ENCODE data around the gene PNMA8C. TPM values are rescaled to one million over a fixed set of nuclear protein-coding genes. Genes with fewer than 3 reads are reported as not detected.

Gene PNMA8C
- total RNA-seq, 1 experiment from 2014 or later: not detected

DNA sequence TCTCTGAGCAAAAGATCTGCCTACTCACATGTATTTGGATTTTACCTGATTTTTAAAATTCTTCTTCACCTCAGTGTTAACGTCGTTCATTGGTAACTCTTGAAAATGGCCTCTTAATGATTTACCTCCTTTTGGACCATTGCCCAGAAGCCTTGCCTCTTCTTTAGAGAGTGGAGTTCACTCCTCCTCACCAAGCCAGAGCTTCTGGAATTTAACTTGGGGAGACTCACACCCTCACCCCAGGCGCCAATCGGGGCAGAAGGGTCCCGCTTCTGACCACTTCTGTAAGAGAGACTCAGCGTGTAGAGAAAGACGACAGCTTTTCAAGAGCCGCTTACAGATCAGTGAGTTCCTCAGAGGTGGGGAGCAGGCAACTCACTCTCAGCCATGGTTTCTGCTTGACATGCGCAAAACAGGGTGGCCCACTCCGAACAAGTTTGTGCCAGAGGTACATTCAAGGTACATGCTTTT, 2.7 kb downstream of the PNMA8C start:
- no peak overlapping the region for H3K9ac ChIP-seq (ENCODE audit: low read length)
- intact Hi-C loops (cut with micrococcal nuclease): no loop called here
- ChIA-PET CTCF (no interaction called here), POLR2A (ENCODE audit: unreplicated experiment) (no interaction called here)
- H3K9me2 ChIP-seq (replicated peaks; ENCODE audit: low read length): no peaks in the 10 kb centered on the region
- DNase-seq: no peak
- no peak for ATAC-seq
- H3K27me3 ChIP-seq (ENCODE audit: low read length): no peaks in the 10 kb centered on the region
- no peaks in the 10 kb centered on the region for H3F3A ChIP-seq (ENCODE audit: low read length, unreplicated experiment)
- H2AFZ ChIP-seq (ENCODE audit: low read length): no peak overlapping the region
- no peak overlapping the region for H3K4me3 ChIP-seq (ENCODE audit: low read length)
- H3K27ac ChIP-seq (ENCODE audit: low read length): no peak overlapping the region
- H4K20me1 ChIP-seq (ENCODE audit: low read length): no peaks in the 10 kb centered on the region
- TF ChIP-seq EZH2 (IDR thresholded peaks at IDR 0.05; ENCODE audit: low read length, unreplicated experiment) (no peak), EZH2phosphoT487 (IDR thresholded peaks at IDR 0.05; ENCODE audit: borderline replicate concordance, low read length) (no peak)
- TF ChIP-seq, protein P1, sequence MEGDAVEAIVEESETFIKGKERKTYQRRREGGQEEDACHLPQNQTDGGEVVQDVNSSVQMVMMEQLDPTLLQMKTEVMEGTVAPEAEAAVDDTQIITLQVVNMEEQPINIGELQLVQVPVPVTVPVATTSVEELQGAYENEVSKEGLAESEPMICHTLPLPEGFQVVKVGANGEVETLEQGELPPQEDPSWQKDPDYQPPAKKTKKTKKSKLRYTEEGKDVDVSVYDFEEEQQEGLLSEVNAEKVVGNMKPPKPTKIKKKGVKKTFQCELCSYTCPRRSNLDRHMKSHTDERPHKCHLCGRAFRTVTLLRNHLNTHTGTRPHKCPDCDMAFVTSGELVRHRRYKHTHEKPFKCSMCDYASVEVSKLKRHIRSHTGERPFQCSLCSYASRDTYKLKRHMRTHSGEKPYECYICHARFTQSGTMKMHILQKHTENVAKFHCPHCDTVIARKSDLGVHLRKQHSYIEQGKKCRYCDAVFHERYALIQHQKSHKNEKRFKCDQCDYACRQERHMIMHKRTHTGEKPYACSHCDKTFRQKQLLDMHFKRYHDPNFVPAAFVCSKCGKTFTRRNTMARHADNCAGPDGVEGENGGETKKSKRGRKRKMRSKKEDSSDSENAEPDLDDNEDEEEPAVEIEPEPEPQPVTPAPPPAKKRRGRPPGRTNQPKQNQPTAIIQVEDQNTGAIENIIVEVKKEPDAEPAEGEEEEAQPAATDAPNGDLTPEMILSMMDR (conservative IDR thresholded peaks at IDR 0.05; ENCODE audit: low read depth, low read length): no peak
- H3K9me3 ChIP-seq (ENCODE audit: low read length): no peaks in the 10 kb centered on the region
- no TSS peak for BruUV-seq (replicated peaks)
- H3K36me3 ChIP-seq (ENCODE audit: low read depth, low read length): no peaks in the 10 kb centered on the region
- no peak overlapping the region for H3K4me2 ChIP-seq (ENCODE audit: low read length)
- H3K79me2 ChIP-seq (ENCODE audit: low read length): no peaks in the 10 kb centered on the region
- H3K4me1 ChIP-seq (ENCODE audit: insufficient read depth, low read length): no peaks in the 10 kb centered on the region

- Histone ChIP-seq H3K9me3 (ENCODE audit: low read length) (no peaks in the 10 kb centered on the region), H3K9ac (ENCODE audit: low read length) (no peak overlapping the region), H3F3A (ENCODE audit: low read length, unreplicated experiment) (no peaks in the 10 kb centered on the region), H2AFZ (ENCODE audit: low read length) (no peak overlapping the region), H3K9me2 (replicated peaks; ENCODE audit: low read length) (no peaks in the 10 kb centered on the region), H3K27me3 (ENCODE audit: low read length) (no peaks in the 10 kb centered on the region), H3K4me2 (ENCODE audit: low read length) (no peak overlapping the region), H3K4me1 (ENCODE audit: insufficient read depth, low read length) (no peaks in the 10 kb centered on the region), H3K36me3 (ENCODE audit: low read depth, low read length) (no peaks in the 10 kb centered on the region), H4K20me1 (ENCODE audit: low read length) (no peaks in the 10 kb centered on the region), H3K27ac (ENCODE audit: low read length) (no peak overlapping the region), H3K4me3 (ENCODE audit: low read length) (no peak overlapping the region), H3K79me2 (ENCODE audit: low read length) (no peaks in the 10 kb centered on the region)
- TF ChIP-seq, protein P1 (conservative IDR thresholded peaks at IDR 0.05; ENCODE audit: low read depth, low read length): no peak
- TF ChIP-seq EZH2phosphoT487 (IDR thresholded peaks at IDR 0.05; ENCODE audit: borderline replicate concordance, low read length) (no peak), EZH2 (IDR thresholded peaks at IDR 0.05; ENCODE audit: low read length, unreplicated experiment) (no peak)
- ChIA-PET POLR2A (ENCODE audit: unreplicated experiment) (no interaction called here), CTCF (no interaction called here)
- no TSS peak for BruUV-seq (replicated peaks)
- DNase-seq (no peak), ATAC-seq (no peak)
- intact Hi-C loops (cut with micrococcal nuclease): no loop called here
Measured at GRCh38 chr19:46423188-46423587, 5.5 kb downstream of the PNMA8C start.

DNA sequence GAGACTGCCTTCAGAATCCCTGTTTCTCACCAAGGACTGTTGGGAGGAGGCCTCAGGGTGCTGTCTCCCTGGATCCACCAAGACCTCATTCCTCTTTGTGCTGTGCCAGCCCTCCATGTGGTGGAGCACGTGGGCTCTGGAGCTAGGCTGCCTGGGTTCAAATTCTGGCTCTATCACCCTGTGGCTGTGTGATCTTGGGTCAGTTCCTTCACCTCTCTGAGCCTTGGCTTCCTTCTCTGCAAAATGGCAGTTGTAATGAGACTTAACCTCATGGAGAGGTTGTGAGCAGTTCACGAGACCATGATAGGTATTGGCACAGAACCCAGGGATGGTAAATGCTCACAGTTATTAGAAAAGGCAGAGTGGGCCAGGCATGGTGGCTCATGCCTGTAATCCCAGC, 6.4 kb downstream of the PNMA8C start:
- no peaks in the 10 kb centered on the region for H3F3A ChIP-seq (ENCODE audit: low read length, unreplicated experiment)
- TF ChIP-seq, protein P1 (conservative IDR thresholded peaks at IDR 0.05; ENCODE audit: low read depth, low read length): no peak
- TF ChIP-seq EZH2phosphoT487 (IDR thresholded peaks at IDR 0.05; ENCODE audit: borderline replicate concordance, low read length): no peak
- TF ChIP-seq EZH2 (IDR thresholded peaks at IDR 0.05; ENCODE audit: low read length, unreplicated experiment): no peak
- no peak overlapping the region for H2AFZ ChIP-seq (ENCODE audit: low read length)
- no peak overlapping the region for H3K4me3 ChIP-seq (ENCODE audit: low read length)
- no peaks in the 10 kb centered on the region for H3K27me3 ChIP-seq (ENCODE audit: low read length)
- ATAC-seq (no peak), DNase-seq (no peak)
- H3K27ac ChIP-seq (ENCODE audit: low read length): no peak overlapping the region
- ChIA-PET CTCF (no interaction called here), POLR2A (ENCODE audit: unreplicated experiment) (no interaction called here)
- no TSS peak for BruUV-seq (replicated peaks)
- intact Hi-C loops (cut with micrococcal nuclease): no loop called here
- H3K36me3 ChIP-seq (ENCODE audit: low read depth, low read length): no peaks in the 10 kb centered on the region
- H4K20me1 ChIP-seq (ENCODE audit: low read length): no peaks in the 10 kb centered on the region
- no peaks in the 10 kb centered on the region for H3K9me2 ChIP-seq (replicated peaks; ENCODE audit: low read length)
- no peaks in the 10 kb centered on the region for H3K9me3 ChIP-seq (ENCODE audit: low read length)
- no peak overlapping the region for H3K9ac ChIP-seq (ENCODE audit: low read length)
- H3K79me2 ChIP-seq (ENCODE audit: low read length): no peaks in the 10 kb centered on the region
- H3K4me2 ChIP-seq (ENCODE audit: low read length): no peak overlapping the region
- H3K4me1 ChIP-seq (ENCODE audit: insufficient read depth, low read length): no peaks in the 10 kb centered on the region

All from PC-3 (cell line).